ENCODE data around the gene PRPF38A.

DNA sequence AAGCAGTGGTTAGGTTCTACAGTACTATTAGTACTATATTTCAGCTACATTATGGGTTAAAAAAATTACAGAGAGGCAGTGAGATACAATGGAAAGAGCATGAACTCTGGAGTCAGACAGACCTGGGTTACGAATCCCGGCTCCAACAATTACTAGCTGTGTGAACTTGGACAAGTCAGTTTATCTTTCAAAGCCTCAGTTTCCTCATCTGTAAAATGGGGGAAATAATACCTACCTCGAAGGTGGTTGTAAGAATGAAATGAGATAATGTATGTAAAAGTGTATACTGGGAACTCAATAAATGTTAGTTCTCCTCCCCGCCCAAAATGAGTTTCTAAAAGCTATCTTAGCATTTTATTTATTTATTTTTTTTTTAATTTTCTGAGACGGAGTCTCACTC, 59.5 kb downstream of the PRPF38A start:
- TF ChIP-seq CTCF (IDR thresholded peaks at IDR 0.05) = no peak
- TF ChIP-seq POLR2A (IDR thresholded peaks at IDR 0.05) = no peak

All from upper lobe of left lung (tissue), 4 donors.